GM20000 (cell line): ENCODE data around the gene DDX11.
"Not testable (repeated sequence)": the region's sequence is repeated elsewhere in the genome, so short reads cannot be mapped to it uniquely, and the experiment has no call there.

Experiments
- DNase-seq: peaks from one replicate; pipeline ENCODE4 v3.0.0; 2012; ENCODE audit warnings: low spot score
- CTCF ChIP-seq: IDR thresholded peaks from 2 replicates; pipeline ENCODE4 v1.5.1; 2012; ENCODE audit warnings: mild to moderate bottlenecking, control low read depth; ENCODE audit errors: extremely low read depth, missing control alignments

The DDX11 gene

GRCh38 chr12:31034372-31034771 lies 39.3 kb upstream of the DDX11 start:
- no peak for TF ChIP-seq CTCF
- DNase-seq: no peak

- DNase-seq: no peak
- TF ChIP-seq CTCF: no peak
Observed at GRCh38 chr12:31035226-31035625, 38.4 kb upstream of the DDX11 start.

GRCh38 chr12:31035967-31036665 lies 37.5 kb upstream of the DDX11 start:
- DNase-seq: no peak
- TF ChIP-seq CTCF: no peak

GRCh38 chr12:31037028-31037427 lies 36.6 kb upstream of the DDX11 start:
- no peak for DNase-seq
- TF ChIP-seq CTCF: no peak

GRCh38 chr12:31037931-31038330 lies 35.7 kb upstream of the DDX11 start:
- no peak for TF ChIP-seq CTCF
- DNase-seq: no peak

- no peak for TF ChIP-seq CTCF
- no peak for DNase-seq
Observed at GRCh38 chr12:31041033-31041564, 32.6 kb upstream of the DDX11 start.

GRCh38 chr12:31050143-31050542 lies 23.5 kb upstream of the DDX11 start:
- DNase-seq: not testable (repeated sequence)

- DNase-seq: not testable (repeated sequence)
Observed at GRCh38 chr12:31050548-31050947, 23.1 kb upstream of the DDX11 start.

- DNase-seq: peak; percentile 25
Observed at GRCh38 chr12:31051692-31052091, 22.0 kb upstream of the DDX11 start.

GRCh38 chr12:31052121-31052520 lies 21.5 kb upstream of the DDX11 start:
- DNase-seq: not testable (repeated sequence)

GRCh38 chr12:31052666-31053439 lies 20.8 kb upstream of the DDX11 start:
- not testable (repeated sequence) for DNase-seq

- DNase-seq: not testable (repeated sequence)
Observed at GRCh38 chr12:31053944-31054343, 19.7 kb upstream of the DDX11 start.
